ENCODE measurements around the gene SETD2. TPM values are rescaled to one million over a fixed set of nuclear protein-coding genes. Genes with fewer than 3 reads are reported as not detected.

Gene SETD2
- total and polyA plus RNA-seq, 9 of the 15 experiments (the other 6 are each of a cell fraction or from before 2014, with no cell fraction given), result 8.2 to 44.0 (median 33.6) TPM

- no peaks in the 10 kb centered on the region for H3K9me3 ChIP-seq (replicated peaks; ENCODE audit: control insufficient read depth, insufficient read depth, low read depth, low read length)
- peaks cover 5% of the 10 kb centered on the region for H3K9me1 ChIP-seq (ENCODE audit: control insufficient read depth, insufficient read depth, low read length)
- H3K4me1 ChIP-seq (replicated peaks in 1 of 2; ENCODE audit: control insufficient read depth in 2 of 2, insufficient read depth in 2 of 2, low read length in 2 of 2), result peaks cover 34 to 67% of the 10 kb centered on the region in 2 experiments
- peak; percentile 81 for ATAC-seq
- no peaks in the 10 kb centered on the region for H3K27me3 ChIP-seq (ENCODE audit: control insufficient read depth in 2 of 2, insufficient read depth in 2 of 2, low read length in 2 of 2)
- H3K36me3 ChIP-seq (ENCODE audit: control insufficient read depth, insufficient read depth, low read length), result peaks cover 37% of the 10 kb centered on the region
- H3K9ac ChIP-seq (ENCODE audit: insufficient read depth in 1 of 2, low read depth in 2 of 2, low read length in 2 of 2), result peak overlapping the region; percentile 95 to 96
- H3K27ac ChIP-seq (ENCODE audit: extremely low read depth, low read depth, low read length), result peak overlapping the region; percentile 99
- peak overlapping the region; percentile 99 for H3K4me2 ChIP-seq (ENCODE audit: insufficient read depth, low read length)
- in situ Hi-C loops (cut with MboI) (no loop called here), intact Hi-C loops (cut with micrococcal nuclease) (loop anchor here (1.0 kb wide), 2 partner anchors 8 to 39 kb away; partner anchors contain the start of gene NBEAL2)
- H4K20me1 ChIP-seq (replicated peaks; ENCODE audit: control insufficient read depth, insufficient read depth, low read length), result no peaks in the 10 kb centered on the region
- H3K4me3 ChIP-seq, result peak overlapping the region; percentile 46
- TSS peak; percentile 92 for BruUV-seq (replicated peaks)
- H2AFZ ChIP-seq (ENCODE audit: low read depth, low read length), result peak overlapping the region; percentile 89
- WGBS (ENCODE audit: insufficient coverage, low coverage, missing lambda C conversion rate), result under 1% methylated on average over 9 of the region's 9 CpGs
- peaks cover 49% of the 10 kb centered on the region for H3K79me2 ChIP-seq (ENCODE audit: control insufficient read depth, insufficient read depth, low read length)
- DNase-seq (ENCODE audit: extremely low read depth in 1 of 4, low spot score in 3 of 4), result peak; percentile 74 to 97 (median 88)
- peak; percentile 99 for FAIRE-seq
- CTCF ChIA-PET (ENCODE audit: low intra/inter-chr PET ratio), result no interaction called here
- POLR2A ChIA-PET, result interaction anchor here (0.6 to 2.9 kb wide), 22 partner anchors 10 to 1748 kb away, joined by 3 to 35 read pairs (median 4); partner anchors contain the start of genes CCDC12, NBEAL2 and PTPN23
- TF ChIP-seq ZNF639 (CRISPR knock-in tag; conservative IDR thresholded peaks at IDR 0.05 in 1 of 2, IDR thresholded peaks at IDR 0.05 in 1 of 2) (0 out of 4 replicates have a peak, but pooled peaks of 1 of the 2 experiments have one; percentile 46), SRF (CRISPR knock-in tag; IDR thresholded peaks at IDR 0.05) (peak in 1 of 2 experiments; percentile 53; a peak in 1 of 4 replicates), ERF (CRISPR knock-in tag; IDR thresholded peaks at IDR 0.05) (0 out of 2 replicates have a peak, but pooled peaks have one; percentile 12), POLR2H (tag; IDR thresholded peaks at IDR 0.05; ENCODE audit: low read depth) (peak; percentile 93; the same call in 1 of the 2 replicates), FOXK2 (conservative IDR thresholded peaks at IDR 0.05 in 1 of 2, IDR thresholded peaks at IDR 0.05 in 1 of 2; ENCODE audit: low read depth in 2 of 2) (peak in 1 of 2 experiments; percentile 69; a peak in 1 of 4 replicates), RBBP5 (IDR thresholded peaks at IDR 0.05; ENCODE audit: borderline replicate concordance, insufficient read depth, low read length, poor library complexity, severe bottlenecking) (peak; percentile 67), SUPT5H (IDR thresholded peaks at IDR 0.05) (peak; percentile 78), SIX5 (IDR thresholded peaks at IDR 0.05; ENCODE audit: borderline replicate concordance in 1 of 2, insufficient read depth in 1 of 2, low read depth in 1 of 2, low read length in 2 of 2) (no peak), MITF (IDR thresholded peaks at IDR 0.05) (peak; percentile 13; the same call in 1 of the 2 replicates), ZSCAN32 (CRISPR knock-in tag; IDR thresholded peaks at IDR 0.05) (no peak), EHMT2 (IDR thresholded peaks at IDR 0.05) (0 out of 2 replicates have a peak, but pooled peaks have one; percentile 44), NFE2L1 (tag; IDR thresholded peaks at IDR 0.05; ENCODE audit: borderline replicate concordance, low read depth) (no peak), ATF7 (IDR thresholded peaks at IDR 0.05) (peak; percentile 90; the same call in 1 of the 2 replicates), CEBPG (CRISPR knock-in tag; IDR thresholded peaks at IDR 0.05) (no peak), CEBPG (tag; conservative IDR thresholded peaks at IDR 0.05 in 1 of 2, IDR thresholded peaks at IDR 0.05 in 1 of 2) (no peak)
These were observed 176.6 kb downstream of the SETD2 start for GRCh38 chr3:46987319-46987742.
